ENCODE results near the gene GTPBP6.
"Not testable (repeated sequence)": the region's sequence is repeated elsewhere in the genome, so short reads cannot be mapped to it uniquely, and the experiment has no call there.

Gene GTPBP6

GRCh38 chrX:265502-265901, 53.1 kb downstream of the GTPBP6 start:
- H3K9ac ChIP-seq (ENCODE audit: low read length) = no peak overlapping the region
- H3K4me2 ChIP-seq (ENCODE audit: low read depth, low read length, poor library complexity, severe bottlenecking) = no peak overlapping the region
- no peak overlapping the region for H3K4me3 ChIP-seq (ENCODE audit: insufficient read depth, low read length, poor library complexity, severe bottlenecking)
- H3K36me3 ChIP-seq (ENCODE audit: low read length) = no peaks in the 10 kb centered on the region
- no peaks in the 10 kb centered on the region for H3K9me3 ChIP-seq (ENCODE audit: insufficient read depth, low read length)
- no peak overlapping the region for H2AFZ ChIP-seq (ENCODE audit: low read depth, low read length, severe bottlenecking)
- H3K79me2 ChIP-seq (ENCODE audit: insufficient read depth, low read length) = no peaks in the 10 kb centered on the region
- no peaks in the 10 kb centered on the region for H4K20me1 ChIP-seq (ENCODE audit: low read depth, low read length)
- no peaks in the 10 kb centered on the region for H3F3A ChIP-seq (ENCODE audit: insufficient read depth)
- H3K27me3 ChIP-seq (ENCODE audit: low read length) = no peaks in the 10 kb centered on the region
- no peaks in the 10 kb centered on the region for H3K9me2 ChIP-seq (replicated peaks; ENCODE audit: insufficient read depth, low read length)
- no peak overlapping the region for H3K27ac ChIP-seq (ENCODE audit: low read depth, low read length)
- TF ChIP-seq CTCF (IDR thresholded peaks at IDR 0.05; ENCODE audit: insufficient read depth, low read length, poor library complexity, severe bottlenecking) (no peak), EZH2phosphoT487 (conservative IDR thresholded peaks at IDR 0.05; ENCODE audit: low read length) (no peak)

GRCh38 chrX:264634-265455, 53.8 kb downstream of the GTPBP6 start:
- H3F3A ChIP-seq (ENCODE audit: insufficient read depth) = no peaks in the 10 kb centered on the region
- H4K20me1 ChIP-seq (ENCODE audit: low read depth, low read length) = no peaks in the 10 kb centered on the region
- H3K4me2 ChIP-seq (ENCODE audit: low read depth, low read length, poor library complexity, severe bottlenecking) = no peak overlapping the region
- H3K27ac ChIP-seq (ENCODE audit: low read depth, low read length) = no peak overlapping the region
- H2AFZ ChIP-seq (ENCODE audit: low read depth, low read length, severe bottlenecking) = no peak overlapping the region
- H3K9ac ChIP-seq (ENCODE audit: low read length) = no peak overlapping the region
- TF ChIP-seq CTCF (IDR thresholded peaks at IDR 0.05; ENCODE audit: insufficient read depth, low read length, poor library complexity, severe bottlenecking) (no peak), EZH2phosphoT487 (conservative IDR thresholded peaks at IDR 0.05; ENCODE audit: low read length) (no peak)
- no peaks in the 10 kb centered on the region for H3K27me3 ChIP-seq (ENCODE audit: low read length)
- no peaks in the 10 kb centered on the region for H3K9me2 ChIP-seq (replicated peaks; ENCODE audit: insufficient read depth, low read length)
- H3K4me3 ChIP-seq (ENCODE audit: insufficient read depth, low read length, poor library complexity, severe bottlenecking) = no peak overlapping the region
- no peaks in the 10 kb centered on the region for H3K9me3 ChIP-seq (ENCODE audit: insufficient read depth, low read length)
- no peaks in the 10 kb centered on the region for H3K79me2 ChIP-seq (ENCODE audit: insufficient read depth, low read length)
- H3K36me3 ChIP-seq (ENCODE audit: low read length) = no peaks in the 10 kb centered on the region

- H4K20me1 ChIP-seq (ENCODE audit: low read depth, low read length); H3K9ac ChIP-seq (ENCODE audit: low read length); H3K27me3 ChIP-seq (ENCODE audit: low read length); H3F3A ChIP-seq (ENCODE audit: insufficient read depth); H3K4me3 ChIP-seq (ENCODE audit: insufficient read depth, low read length, poor library complexity, severe bottlenecking); H3K79me2 ChIP-seq (ENCODE audit: insufficient read depth, low read length); H3K9me2 ChIP-seq (replicated peaks; ENCODE audit: insufficient read depth, low read length); H3K27ac ChIP-seq (ENCODE audit: low read depth, low read length); H3K4me2 ChIP-seq (ENCODE audit: low read depth, low read length, poor library complexity, severe bottlenecking); H2AFZ ChIP-seq (ENCODE audit: low read depth, low read length, severe bottlenecking); H3K36me3 ChIP-seq (ENCODE audit: low read length); H3K9me3 ChIP-seq (ENCODE audit: insufficient read depth, low read length): not testable (repeated sequence)
Observed at GRCh38 chrX:264006-264405, 54.6 kb downstream of the GTPBP6 start.

- no peak overlapping the region for H3K9ac ChIP-seq (ENCODE audit: low read length)
- H2AFZ ChIP-seq (ENCODE audit: low read depth, low read length, severe bottlenecking) = no peak overlapping the region
- H3K9me2 ChIP-seq (replicated peaks; ENCODE audit: insufficient read depth, low read length) = no peaks in the 10 kb centered on the region
- no peaks in the 10 kb centered on the region for H3K79me2 ChIP-seq (ENCODE audit: insufficient read depth, low read length)
- no peak overlapping the region for H3K4me2 ChIP-seq (ENCODE audit: low read depth, low read length, poor library complexity, severe bottlenecking)
- no peaks in the 10 kb centered on the region for H3K36me3 ChIP-seq (ENCODE audit: low read length)
- H3K9me3 ChIP-seq (ENCODE audit: insufficient read depth, low read length) = no peaks in the 10 kb centered on the region
- TF ChIP-seq EZH2phosphoT487 (conservative IDR thresholded peaks at IDR 0.05; ENCODE audit: low read length) (no peak), CTCF (IDR thresholded peaks at IDR 0.05; ENCODE audit: insufficient read depth, low read length, poor library complexity, severe bottlenecking) (no peak)
- no peak overlapping the region for H3K27ac ChIP-seq (ENCODE audit: low read depth, low read length)
- H4K20me1 ChIP-seq (ENCODE audit: low read depth, low read length) = no peaks in the 10 kb centered on the region
- no peak overlapping the region for H3K4me3 ChIP-seq (ENCODE audit: insufficient read depth, low read length, poor library complexity, severe bottlenecking)
- H3K27me3 ChIP-seq (ENCODE audit: low read length) = no peaks in the 10 kb centered on the region
- no peaks in the 10 kb centered on the region for H3F3A ChIP-seq (ENCODE audit: insufficient read depth)
Observed at GRCh38 chrX:262381-262909, 56.2 kb downstream of the GTPBP6 start.

Data from SU-DHL-6 (cell line).